SK-N-SH (cell line): Measurements from ENCODE around the gene NME9. TPM values are rescaled to one million over a fixed set of nuclear protein-coding genes. Genes with fewer than 3 reads are reported as not detected.

ENCODE experiments used
- CTCF ChIA-PET: fragments of 300-600, 350-600 bp; formaldehyde crosslinking; extraction: SDS; loops from one replicate; lab custom pipeline; 2021; lab: Yijun Ruan, JAX
- POLR2A ChIA-PET: fragments of 350-600 bp; sonication (Branson Sonifier 250); formaldehyde crosslinking; extraction: SDS; loops from one replicate; lab custom pipeline; 2020; ENCODE audit warnings: antibody characterized with exemption, inconsistent platforms; lab: Yijun Ruan, JAX
- DNase-seq: peaks from one replicate; pipeline ENCODE4 v3.0.0; 2012
- H2AFZ ChIP-seq: fragments of 200-600 bp; sonication (generic); 2 replicates; pipeline ENCODE4 v1.8.1; 2016; ENCODE audit warnings: antibody characterized with exemption, mild to moderate bottlenecking, low read depth
- H3F3A ChIP-seq: fragments of 200-600 bp; sonication (generic); replicated peaks from 2 replicates; pipeline ENCODE3; 2016; ENCODE audit warnings: antibody characterized with exemption, mild to moderate bottlenecking; ENCODE audit not compliant: insufficient read depth
- H3K27ac ChIP-seq, 2 experiments: fragments of 200-500 bp in 1 of 2; fragments of 200-600 bp in 1 of 2; sonication (Bioruptor generic) in 1 of 2; sonication (generic), shearing (Covaris generic) in 1 of 2; 2 replicates each; pipeline versions ENCODE4 v1.5.1 to v1.6.1; 2014 to 2016; ENCODE audit warnings: low read depth in 2 of 2, inconsistent platforms in 1 of 2, low read length in 1 of 2, mild to moderate bottlenecking in 1 of 2, mixed read lengths in 1 of 2
- H3K27me3 ChIP-seq: fragments of 200-600 bp; sonication (generic), shearing (Covaris generic); 2 replicates; pipeline ENCODE4 v1.6.1; 2016; ENCODE audit warnings: mixed run types; ENCODE audit not compliant: insufficient read depth
- H3K36me3 ChIP-seq, 2 experiments: fragments of 200-500 bp in 1 of 2; fragments of 200-600 bp in 1 of 2; sonication (Bioruptor generic) in 1 of 2; sonication (generic) in 1 of 2; replicated peaks in 1 of 2; 2 replicates each; pipeline versions ENCODE3 to v1.5.1; 2014 to 2016; ENCODE audit warnings: low read length in 1 of 2, mild to moderate bottlenecking in 1 of 2; ENCODE audit not compliant: insufficient read depth in 2 of 2, control insufficient read depth in 1 of 2
- H3K4me1 ChIP-seq, 2 experiments: fragments of 200-500 bp in 1 of 2; fragments of 200-600 bp in 1 of 2; sonication (Bioruptor generic) in 1 of 2; sonication (generic), shearing (Covaris generic) in 1 of 2; 2 replicates each; pipeline versions ENCODE4 v1.5.1 to v1.6.1; 2014 to 2016; ENCODE audit warnings: low read depth in 1 of 2, low read length in 1 of 2, mixed run types in 1 of 2; ENCODE audit not compliant: insufficient read depth in 2 of 2, control insufficient read depth in 1 of 2
- H3K4me2 ChIP-seq: fragments of 200-600 bp; sonication (generic), shearing (Covaris generic); 2 replicates; pipeline ENCODE4 v1.6.1; 2017; ENCODE audit warnings: mixed run types
- H3K4me3 ChIP-seq, 2 experiments: fragments of 200-500 bp in 1 of 2; fragments of 200-600 bp in 1 of 2; sonication (Bioruptor generic) in 1 of 2; sonication (generic), shearing (Covaris generic) in 1 of 2; 2 replicates each; pipeline versions ENCODE4 v1.5.1 to v1.8.1; 2014 to 2016; ENCODE audit warnings: low read depth in 2 of 2, inconsistent platforms in 1 of 2, low read length in 1 of 2, mild to moderate bottlenecking in 1 of 2, mixed read lengths in 1 of 2, moderate library complexity in 1 of 2
- H3K79me2 ChIP-seq: fragments of 200-600 bp; sonication (generic); 2 replicates; pipeline ENCODE4 v1.8.1; 2017; ENCODE audit warnings: mild to moderate bottlenecking; ENCODE audit not compliant: insufficient read depth
- H3K9ac ChIP-seq: fragments of 200-600 bp; sonication (generic); 2 replicates; pipeline ENCODE4 v1.6.1; 2017; ENCODE audit warnings: mixed run types
- H3K9me2 ChIP-seq: fragments of 200-600 bp; sonication (generic); 2 replicates; pipeline ENCODE4 v1.6.1; 2017; ENCODE audit warnings: mixed run types
- H3K9me3 ChIP-seq: fragments of 200-600 bp; sonication (generic); 2 replicates; pipeline ENCODE4 v1.6.1; 2017; ENCODE audit warnings: mixed run types, mild to moderate bottlenecking, moderate library complexity
- H4K20me1 ChIP-seq: fragments of 200-600 bp; sonication (generic); 2 replicates; pipeline ENCODE4 v1.6.1; 2017; ENCODE audit warnings: mild to moderate bottlenecking, mixed run types; ENCODE audit not compliant: insufficient read depth
- CHD2 ChIP-seq: fragments of 150-350 bp; IDR thresholded peaks from 2 replicates; pipeline ENCODE4 v1.6.1; 2018; ENCODE audit warnings: low read length; ENCODE audit not compliant: partially characterized antibody
- CTCF ChIP-seq: fragments of 200-600 bp; sonication (generic); IDR thresholded peaks from 2 replicates; pipeline ENCODE4 v1.6.1; 2017; ENCODE audit warnings: antibody characterized with exemption, mild to moderate bottlenecking, moderate library complexity
- FOSL2 ChIP-seq: IDR thresholded peaks from 2 replicates; pipeline ENCODE4 v1.4.0; 2012; ENCODE audit warnings: low read depth, mild to moderate bottlenecking, moderate library complexity, borderline replicate concordance
- FOXJ3 ChIP-seq: sonication (generic); formaldehyde crosslinking; IDR thresholded peaks from 2 replicates; pipeline ENCODE4 v1.5.1; 2020; ENCODE audit warnings: mild to moderate bottlenecking, missing genetic modification reagents
- GABPA ChIP-seq: IDR thresholded peaks from 2 replicates; pipeline ENCODE4 v1.4.0; 2012; ENCODE audit warnings: low read depth, mild to moderate bottlenecking
- JUND ChIP-seq: IDR thresholded peaks from 2 replicates; pipeline ENCODE4 v1.4.0; 2012
- MXI1 ChIP-seq: IDR thresholded peaks from 2 replicates; pipeline ENCODE4 v1.6.1; 2012; ENCODE audit warnings: mild to moderate bottlenecking, low read depth, low read length, improper control_type of control experiment
- SMC3 ChIP-seq: IDR thresholded peaks from 2 replicates; pipeline ENCODE4 v1.6.1; 2012; ENCODE audit warnings: low read depth, low read length, improper control_type of control experiment
- TAF1 ChIP-seq: IDR thresholded peaks from 2 replicates; pipeline ENCODE4 v1.6.1; 2012; ENCODE audit warnings: low read depth, mild to moderate bottlenecking, low read length, moderate library complexity, borderline replicate concordance
- TCF12 ChIP-seq: IDR thresholded peaks from 2 replicates; pipeline ENCODE4 v1.4.0; 2012
- TEAD4 ChIP-seq: IDR thresholded peaks from 2 replicates; pipeline ENCODE4 v1.4.0; 2012; ENCODE audit warnings: mild to moderate bottlenecking, borderline replicate concordance; ENCODE audit not compliant: insufficient read depth
- USF1 ChIP-seq: IDR thresholded peaks from 2 replicates; pipeline ENCODE4 v1.4.0; 2012; ENCODE audit warnings: low read depth, borderline replicate concordance
- USF2 ChIP-seq: fragments of 150-350 bp; IDR thresholded peaks from 2 replicates; pipeline ENCODE4 v1.6.1; 2017; ENCODE audit warnings: antibody characterized with exemption, low read length, low read depth, borderline replicate concordance
- ZBTB33 ChIP-seq: IDR thresholded peaks from 2 replicates; pipeline ENCODE4 v1.4.0; 2012; ENCODE audit warnings: low read depth, borderline replicate concordance
- WGBS: methylation state at CpG from one replicate; pipeline ENCODE4 v1.1.6; 2017; ENCODE audit warnings: low lambda C conversion rate; 5-methylcytosine and 5-hydroxymethylcytosine counted together
- polyA plus RNA-seq, 3 experiments: library from polyadenylated mRNA; depleted of rRNA; stranded (reverse); fragments of >200 nt; gene quantifications; 2 replicates each; pipeline ENCODE4 v1.2.3, GENCODE V29; 2012

NME9 gene
- polyA plus RNA-seq, 1 of the 3 experiments (the other 2 are of a cell fraction): 0.43 TPM

- WGBS: 95% methylated on average over 1 of the region's 1 CpG
- ChIA-PET POLR2A (no interaction called here), CTCF (no interaction called here)
- H3K4me2 ChIP-seq: no peak overlapping the region
- no peaks in the 10 kb centered on the region for H3K9me3 ChIP-seq
- no peak overlapping the region for H3K27ac ChIP-seq
- H3K4me3 ChIP-seq: no peak overlapping the region
- H3K4me1 ChIP-seq: no peaks in the 10 kb centered on the region
- H3K9ac ChIP-seq: no peak overlapping the region
- no peaks in the 10 kb centered on the region for H3K9me2 ChIP-seq
- peaks cover 8% of the 10 kb centered on the region for H3F3A ChIP-seq
- no peak for DNase-seq
- no peaks in the 10 kb centered on the region for H3K79me2 ChIP-seq
- H3K36me3 ChIP-seq: peaks cover 20 to 26% of the 10 kb centered on the region in 2 experiments
- H3K27me3 ChIP-seq: no peaks in the 10 kb centered on the region
- no peaks in the 10 kb centered on the region for H4K20me1 ChIP-seq
- TF ChIP-seq MXI1: no peak
- no peak for TF ChIP-seq SMC3
- TF ChIP-seq JUND: no peak
- TF ChIP-seq USF1: no peak
- no peak for TF ChIP-seq FOSL2
- TF ChIP-seq GABPA: no peak
- no peak for TF ChIP-seq TEAD4
- TF ChIP-seq ZBTB33: no peak
- no peak for TF ChIP-seq FOXJ3 (CRISPR knock-in tag)
- H2AFZ ChIP-seq: no peak overlapping the region
These were observed 63.9 kb downstream of the NME9 start for GRCh38 chr3:138265745-138266144.

GRCh38 chr3:138263104-138263503 is 66.5 kb downstream of the NME9 start:
- H3K9ac ChIP-seq: no peak overlapping the region
- no peaks in the 10 kb centered on the region for H3K9me3 ChIP-seq
- no peak overlapping the region for H2AFZ ChIP-seq
- H3K79me2 ChIP-seq: no peaks in the 10 kb centered on the region
- no peak overlapping the region for H3K27ac ChIP-seq
- H3K36me3 ChIP-seq: peaks cover 21 to 29% of the 10 kb centered on the region in 2 experiments
- no peak for DNase-seq
- H4K20me1 ChIP-seq: no peaks in the 10 kb centered on the region
- H3F3A ChIP-seq: no peaks in the 10 kb centered on the region
- WGBS: 69% methylated on average over 2 of the region's 2 CpGs
- POLR2A ChIA-PET: no interaction called here
- H3K27me3 ChIP-seq: no peaks in the 10 kb centered on the region
- H3K4me3 ChIP-seq: no peak overlapping the region
- CTCF ChIA-PET: interaction anchor here (1.6 kb wide), 1 partner anchor 144 kb away, joined by 3 read pairs; no protein-coding TSS in a partner anchor
- no peaks in the 10 kb centered on the region for H3K4me1 ChIP-seq
- H3K4me2 ChIP-seq: no peak overlapping the region
- no peaks in the 10 kb centered on the region for H3K9me2 ChIP-seq
- TF ChIP-seq CHD2 (no peak), CTCF (no peak), TAF1 (no peak), TCF12 (no peak), GABPA (no peak), USF2 (no peak)
